Keratinocyte (primary cell): Measurements from ENCODE around the gene IER3.

Experiments
- CTCF ChIP-seq, 3 experiments: IDR thresholded peaks in 1 of 3; conservative IDR thresholded peaks in 1 of 3; optimal IDR thresholded peaks in 1 of 3; 2 replicates in 2 of 3; 3 replicates in 1 of 3; pipeline versions ENCODE3 to v1.5.1; 2011; ENCODE audit warnings: low read length in 3 of 3, mild to moderate bottlenecking in 3 of 3, moderate library complexity in 2 of 3, control low read depth in 1 of 3, inconsistent platforms in 1 of 3; ENCODE audit not compliant: insufficient read depth in 2 of 3; ENCODE audit errors: extremely low read depth in 1 of 3
- EZH2 ChIP-seq: IDR thresholded peaks from one replicate; pipeline ENCODE4 v1.6.1; 2012; ENCODE audit warnings: inconsistent platforms, mild to moderate bottlenecking, low read length, moderate library complexity

GRCh38 chr6:30779850-30780641, 35.7 kb upstream of the IER3 start:
- no peak for TF ChIP-seq CTCF (optimal IDR thresholded peaks at IDR 0.05 in 1 of 3, IDR thresholded peaks at IDR 0.05 in 1 of 3, conservative IDR thresholded peaks at IDR 0.05 in 1 of 3; ENCODE audit: extremely low read depth in 1 of 3, insufficient read depth in 2 of 3, low read length in 3 of 3)
- TF ChIP-seq EZH2: no peak
